Breast epithelium (tissue), 3 donors: Measurements from ENCODE around the gene TNFAIP8.

ENCODE experiments used
- POLR2A ChIP-seq: fragments of 450-650 bp; IDR thresholded peaks from one replicate; pipeline ENCODE4 v1.6.1; 2016; ENCODE audit warnings: antibody characterized with exemption, mild to moderate bottlenecking, moderate library complexity
- POLR2AphosphoS5 ChIP-seq, 3 donors: sonication (generic); formaldehyde crosslinking; IDR thresholded peaks; one replicate each; pipeline ENCODE4 v1.6.1; 2017; ENCODE audit warnings: antibody characterized with exemption in 3 of 3
- TF ChIP-seq, protein P1 (sequence below), 3 donors: fragments of 450-650 bp; IDR thresholded peaks; one replicate each; pipeline ENCODE4 v1.5.1; 2016 to 2017; ENCODE audit warnings: antibody characterized with exemption in 3 of 3, mild to moderate bottlenecking in 3 of 3, moderate library complexity in 3 of 3

DNA sequence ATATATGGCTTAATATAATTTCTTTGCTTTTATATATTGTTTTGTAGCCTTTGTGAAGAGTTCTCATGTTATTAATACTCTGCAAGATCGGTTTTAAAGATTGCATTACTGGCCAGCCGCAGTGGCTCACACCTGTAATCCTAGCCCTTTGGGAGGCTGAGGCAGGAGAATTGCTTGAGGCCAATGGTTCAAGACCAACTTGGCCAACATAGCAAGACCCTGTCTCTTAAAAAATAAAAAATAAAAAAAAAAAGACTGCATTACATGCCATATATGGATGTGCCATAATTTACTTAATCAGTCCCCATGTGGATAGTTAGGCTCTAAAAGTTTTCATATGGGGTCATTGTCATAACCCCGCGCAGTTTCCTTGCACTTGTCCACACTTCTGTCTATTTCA, 31.0 kb upstream of the TNFAIP8 start:
- TF ChIP-seq, protein P1, sequence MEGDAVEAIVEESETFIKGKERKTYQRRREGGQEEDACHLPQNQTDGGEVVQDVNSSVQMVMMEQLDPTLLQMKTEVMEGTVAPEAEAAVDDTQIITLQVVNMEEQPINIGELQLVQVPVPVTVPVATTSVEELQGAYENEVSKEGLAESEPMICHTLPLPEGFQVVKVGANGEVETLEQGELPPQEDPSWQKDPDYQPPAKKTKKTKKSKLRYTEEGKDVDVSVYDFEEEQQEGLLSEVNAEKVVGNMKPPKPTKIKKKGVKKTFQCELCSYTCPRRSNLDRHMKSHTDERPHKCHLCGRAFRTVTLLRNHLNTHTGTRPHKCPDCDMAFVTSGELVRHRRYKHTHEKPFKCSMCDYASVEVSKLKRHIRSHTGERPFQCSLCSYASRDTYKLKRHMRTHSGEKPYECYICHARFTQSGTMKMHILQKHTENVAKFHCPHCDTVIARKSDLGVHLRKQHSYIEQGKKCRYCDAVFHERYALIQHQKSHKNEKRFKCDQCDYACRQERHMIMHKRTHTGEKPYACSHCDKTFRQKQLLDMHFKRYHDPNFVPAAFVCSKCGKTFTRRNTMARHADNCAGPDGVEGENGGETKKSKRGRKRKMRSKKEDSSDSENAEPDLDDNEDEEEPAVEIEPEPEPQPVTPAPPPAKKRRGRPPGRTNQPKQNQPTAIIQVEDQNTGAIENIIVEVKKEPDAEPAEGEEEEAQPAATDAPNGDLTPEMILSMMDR (IDR thresholded peaks at IDR 0.05), result no peak
- TF ChIP-seq POLR2A (no peak), POLR2AphosphoS5 (IDR thresholded peaks at IDR 0.05) (no peak)
